Keratinocyte (primary cell): ENCODE results near the gene ATP6V1A. TPM values are rescaled to one million over a fixed set of nuclear protein-coding genes. Genes with fewer than 3 reads are reported as not detected.

Experiments used
- DNase-seq: peaks from one replicate; pipeline ENCODE4 v3.0.0-alpha.2; 2011; ENCODE audit warnings: low read depth, missing footprints, low spot score
- FAIRE-seq: peaks from 2 replicates; lab custom pipeline; 2011; peaks lifted over from hg19 to GRCh38; lab: Jason Lieb, UNC
- H2AFZ ChIP-seq: 2 replicates; pipeline ENCODE4 v1.6.0; 2012; ENCODE audit warnings: low read length, control low read depth, inconsistent platforms; ENCODE audit not compliant: control insufficient read depth
- H3K27ac ChIP-seq: 2 replicates; pipeline ENCODE4 v1.5.1; 2011; ENCODE audit warnings: low read length; ENCODE audit not compliant: control insufficient read depth, insufficient read depth
- H3K27me3 ChIP-seq: 3 replicates; pipeline ENCODE4 v1.6.0; 2011; ENCODE audit warnings: low read length; ENCODE audit not compliant: control insufficient read depth, insufficient read depth; ENCODE audit errors: extremely low read depth
- H3K36me3 ChIP-seq, 2 experiments: 2 replicates in 1 of 2; 3 replicates in 1 of 2; pipeline ENCODE4 v1.5.1; 2011; ENCODE audit warnings: low read length in 2 of 2, mild to moderate bottlenecking in 1 of 2; ENCODE audit not compliant: control insufficient read depth in 2 of 2, insufficient read depth in 2 of 2; ENCODE audit errors: extremely low read depth in 1 of 2
- H3K4me1 ChIP-seq: 3 replicates; pipeline ENCODE4 v1.5.1; 2011; ENCODE audit warnings: low read length; ENCODE audit not compliant: control insufficient read depth, insufficient read depth; ENCODE audit errors: extremely low read depth
- H3K4me2 ChIP-seq: 3 replicates; pipeline ENCODE4 v1.6.0; 2011; ENCODE audit warnings: low read depth, low read length; ENCODE audit not compliant: control insufficient read depth, insufficient read depth; ENCODE audit errors: extremely low read depth
- H3K4me3 ChIP-seq, 3 experiments: fragments of 200-600 bp in 1 of 3; sonication (generic) in 1 of 3; 2 replicates in 2 of 3; 3 replicates in 1 of 3; pipeline ENCODE4 v1.5.1; 2011 to 2016; ENCODE audit warnings: low read length in 3 of 3, mild to moderate bottlenecking in 3 of 3, control low read depth in 2 of 3, inconsistent platforms in 1 of 3, low read depth in 1 of 3, mixed read lengths in 1 of 3, mixed run types in 1 of 3, moderate library complexity in 1 of 3; ENCODE audit not compliant: control insufficient read depth in 2 of 3, insufficient read depth in 2 of 3; ENCODE audit errors: extremely low read depth in 1 of 3
- H3K79me2 ChIP-seq: 2 replicates; pipeline ENCODE4 v1.6.0; 2012; ENCODE audit warnings: low read length; ENCODE audit not compliant: control insufficient read depth, insufficient read depth
- H3K9ac ChIP-seq: 3 replicates; pipeline ENCODE4 v1.6.0; 2011; ENCODE audit warnings: low read length; ENCODE audit not compliant: control insufficient read depth, insufficient read depth; ENCODE audit errors: extremely low read depth
- H3K9me1 ChIP-seq: 3 replicates; pipeline ENCODE4 v1.6.0; 2011; ENCODE audit warnings: low read length; ENCODE audit not compliant: control insufficient read depth, insufficient read depth; ENCODE audit errors: extremely low read depth
- H3K9me3 ChIP-seq: 2 replicates; pipeline ENCODE4 v1.5.1; 2012; ENCODE audit warnings: low read depth, low read length; ENCODE audit not compliant: control insufficient read depth
- H4K20me1 ChIP-seq: 3 replicates; pipeline ENCODE4 v1.6.0; 2011; ENCODE audit warnings: low read length; ENCODE audit not compliant: control insufficient read depth, insufficient read depth; ENCODE audit errors: extremely low read depth
- CTCF ChIP-seq, 3 experiments: IDR thresholded peaks in 1 of 3; conservative IDR thresholded peaks in 1 of 3; optimal IDR thresholded peaks in 1 of 3; 2 replicates in 2 of 3; 3 replicates in 1 of 3; pipeline versions ENCODE3 to v1.5.1; 2011; ENCODE audit warnings: low read length in 3 of 3, mild to moderate bottlenecking in 3 of 3, moderate library complexity in 2 of 3, control low read depth in 1 of 3, inconsistent platforms in 1 of 3; ENCODE audit not compliant: insufficient read depth in 2 of 3; ENCODE audit errors: extremely low read depth in 1 of 3
- EZH2 ChIP-seq: IDR thresholded peaks from one replicate; pipeline ENCODE4 v1.6.1; 2012; ENCODE audit warnings: inconsistent platforms, mild to moderate bottlenecking, low read length, moderate library complexity
- dilution Hi-C: fragments of 300-500 bp; cut with MboI; formaldehyde crosslinking; loops from one replicate; pipeline ENCODE4 v1.7.0; 2020; ENCODE audit warnings: low sequenced_read_pairs; ENCODE audit not compliant: extremely low pct_ligation_motif_present
- polyA plus RNA-seq, 5 experiments: library from polyadenylated mRNA; depleted of rRNA in 3 of 5; stranded (reverse) in 3 of 5; stranded (forward) in 1 of 5; unstranded in 1 of 5; fragments of >200 nt; gene quantifications; 1 replicate in 1 of 5; 2 replicates in 3 of 5; 3 replicates in 1 of 5; pipeline versions ENCODE4 v1.2.1 to v1.2.3, GENCODE V29; 2011 to 2012; ENCODE audit warnings: missing spikeins in 2 of 5, low read depth in 1 of 5, low replicate concordance in 1 of 5

ATP6V1A gene
- polyA plus RNA-seq, 1 donor (not counting 4 experiments of a cell fraction or from before 2014, with no cell fraction given): 35.8 TPM

DNA sequence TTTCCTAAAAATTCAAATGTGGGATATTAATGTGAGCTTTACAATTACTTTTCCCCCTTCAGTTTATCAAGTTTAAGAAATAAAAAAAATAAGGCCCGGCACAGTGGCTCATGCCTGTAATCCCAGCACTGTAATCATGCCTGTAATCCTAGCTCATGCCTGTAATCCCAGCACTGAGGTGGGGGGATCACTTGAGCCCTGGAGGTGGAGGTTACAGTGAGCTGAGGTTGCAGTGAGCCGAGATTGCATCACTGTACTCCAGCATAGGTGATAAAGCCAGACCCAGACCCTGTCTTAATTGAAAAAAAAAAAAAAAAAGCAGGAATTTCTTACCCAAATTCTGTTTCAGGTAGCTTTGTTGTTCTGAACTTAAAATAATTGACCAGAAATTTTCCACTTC lies 17.9 kb downstream of the ATP6V1A start:
- dilution Hi-C loops: no loop called here
- Histone ChIP-seq H3K9ac (no peak overlapping the region), H3K79me2 (no peaks in the 10 kb centered on the region), H2AFZ (no peak overlapping the region), H3K36me3 (no peaks in the 10 kb centered on the region), H3K9me3 (no peaks in the 10 kb centered on the region), H3K27me3 (no peaks in the 10 kb centered on the region), H3K4me1 (peaks cover 4% of the 10 kb centered on the region), H3K9me1 (no peaks in the 10 kb centered on the region), H4K20me1 (no peaks in the 10 kb centered on the region), H3K4me2 (no peak overlapping the region), H3K27ac (no peak overlapping the region), H3K4me3 (no peak overlapping the region)
- TF ChIP-seq CTCF (optimal IDR thresholded peaks at IDR 0.05 in 1 of 3, IDR thresholded peaks at IDR 0.05 in 1 of 3, conservative IDR thresholded peaks at IDR 0.05 in 1 of 3; ENCODE audit: extremely low read depth in 1 of 3, insufficient read depth in 2 of 3, low read length in 3 of 3): no peak
- no peak for TF ChIP-seq EZH2
- FAIRE-seq (no peak), DNase-seq (no peak)

DNA sequence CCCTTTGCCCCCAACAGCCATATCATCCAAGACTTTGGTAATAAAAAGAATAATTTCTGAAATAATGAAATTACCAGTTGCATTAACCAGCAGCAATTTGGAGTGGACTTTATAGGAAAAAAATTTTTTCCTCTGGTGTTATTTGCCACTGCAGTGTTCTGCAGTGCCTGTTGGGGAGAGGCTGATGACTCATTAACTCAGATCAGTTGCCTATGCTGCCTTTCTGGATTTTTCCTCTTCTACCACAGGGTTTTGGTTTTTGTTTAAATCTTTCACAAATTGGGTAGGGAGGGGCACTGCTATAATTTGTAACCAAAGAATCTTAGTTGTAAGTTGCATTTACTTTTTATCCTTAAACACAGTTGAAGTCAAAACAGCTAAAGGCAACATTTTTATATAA lies 22.7 kb downstream of the ATP6V1A start:
- Histone ChIP-seq H3K36me3 (no peaks in the 10 kb centered on the region), H3K27ac (no peak overlapping the region), H3K4me1 (peaks cover 5% of the 10 kb centered on the region), H3K9ac (no peak overlapping the region), H3K79me2 (peaks cover 2% of the 10 kb centered on the region), H3K4me3 (no peak overlapping the region), H3K27me3 (no peaks in the 10 kb centered on the region), H3K9me1 (no peaks in the 10 kb centered on the region), H4K20me1 (no peaks in the 10 kb centered on the region), H3K9me3 (no peaks in the 10 kb centered on the region), H3K4me2 (no peak overlapping the region), H2AFZ (no peak overlapping the region)
- FAIRE-seq: peak; percentile 62
- TF ChIP-seq EZH2 (no peak), CTCF (optimal IDR thresholded peaks at IDR 0.05 in 1 of 3, IDR thresholded peaks at IDR 0.05 in 1 of 3, conservative IDR thresholded peaks at IDR 0.05 in 1 of 3; ENCODE audit: extremely low read depth in 1 of 3, insufficient read depth in 2 of 3, low read length in 3 of 3) (no peak)
- no peak for DNase-seq
- dilution Hi-C loops: no loop called here
